Neutrophil (primary cell): ENCODE results near the gene ZNF878.
"Not testable (repeated sequence)": the region's sequence is repeated elsewhere in the genome, so short reads cannot be mapped to it uniquely, and the experiment has no call there.

Source experiments
- H3K27ac ChIP-seq: fragments of 200-600 bp; sonication (generic); 2 replicates; pipeline ENCODE4 v1.5.1; 2016; ENCODE audit warnings: mild to moderate bottlenecking, moderate library complexity
- H3K27me3 ChIP-seq: fragments of 200-600 bp; sonication (generic); 2 replicates; pipeline ENCODE4 v1.6.0; 2016; ENCODE audit warnings: mild to moderate bottlenecking
- H3K36me3 ChIP-seq: fragments of 200-600 bp; sonication (generic); 2 replicates; pipeline ENCODE4 v1.5.1; 2017
- H3K4me1 ChIP-seq, 2 experiments: fragments of 200-600 bp in 1 of 2; sonication (generic) in 1 of 2; 1 replicate in 1 of 2; 2 replicates in 1 of 2; pipeline versions ENCODE4 v1.5.1 to v1.6.1; 2013 to 2016; ENCODE audit warnings: low read depth in 1 of 2, low read length in 1 of 2, mild to moderate bottlenecking in 1 of 2, moderate library complexity in 1 of 2; ENCODE audit not compliant: control insufficient read depth in 1 of 2, insufficient read depth in 1 of 2
- H3K4me3 ChIP-seq, 2 experiments: fragments of 200-600 bp in 1 of 2; sonication (generic) in 1 of 2; 1 replicate in 1 of 2; 2 replicates in 1 of 2; pipeline ENCODE4 v1.5.1; 2013 to 2016; ENCODE audit warnings: low read depth in 1 of 2, low read length in 1 of 2, mild to moderate bottlenecking in 1 of 2, moderate library complexity in 1 of 2
- H3K9me3 ChIP-seq: fragments of 200-600 bp; sonication (generic); 2 replicates; pipeline ENCODE4 v1.5.1; 2016
- CTCF ChIP-seq: fragments of 200-600 bp; sonication (generic); IDR thresholded peaks from 2 replicates; pipeline ENCODE4 v1.5.1; 2016; ENCODE audit warnings: antibody characterized with exemption

The ZNF878 gene

GRCh38 chr19:12092065-12092867, 39.5 kb upstream of the ZNF878 start:
- no peak for TF ChIP-seq CTCF
- no peaks in the 10 kb centered on the region for H3K27me3 ChIP-seq
- H3K36me3 ChIP-seq, result no peaks in the 10 kb centered on the region
- H3K9me3 ChIP-seq, result no peaks in the 10 kb centered on the region
- peak overlapping the region; percentile 73 for H3K27ac ChIP-seq
- H3K4me1 ChIP-seq, result peaks cover 14 to 33% of the 10 kb centered on the region in 2 experiments
- peak overlapping the region; percentile 59 to 71 for H3K4me3 ChIP-seq

- peak; percentile 76 for TF ChIP-seq CTCF
- Histone ChIP-seq H3K9me3 (no peaks in the 10 kb centered on the region), H3K27me3 (no peaks in the 10 kb centered on the region), H3K27ac (no peak overlapping the region), H3K36me3 (no peaks in the 10 kb centered on the region), H3K4me1 (peaks cover 14 to 24% of the 10 kb centered on the region in 2 experiments), H3K4me3 (no peak overlapping the region)
Observed at GRCh38 chr19:12090807-12091206, 38.0 kb upstream of the ZNF878 start.

GRCh38 chr19:12085074-12085818, 32.5 kb upstream of the ZNF878 start:
- no peak for TF ChIP-seq CTCF
- H3K4me1 ChIP-seq, result no peaks in the 10 kb centered on the region
- H3K36me3 ChIP-seq, result no peaks in the 10 kb centered on the region
- H3K27ac ChIP-seq, result no peak overlapping the region
- peaks cover 3% of the 10 kb centered on the region for H3K9me3 ChIP-seq
- no peaks in the 10 kb centered on the region for H3K27me3 ChIP-seq
- H3K4me3 ChIP-seq, result no peak overlapping the region

GRCh38 chr19:12083336-12083735, 30.6 kb upstream of the ZNF878 start:
- H3K4me1 ChIP-seq, H3K36me3 ChIP-seq: not testable (repeated sequence)
- H3K9me3 ChIP-seq, result peaks cover 17% of the 10 kb centered on the region

GRCh38 chr19:12077375-12077774, 24.6 kb upstream of the ZNF878 start:
- no peaks in the 10 kb centered on the region for H3K27me3 ChIP-seq
- no peaks in the 10 kb centered on the region for H3K4me1 ChIP-seq
- H3K36me3 ChIP-seq, result peaks cover 24% of the 10 kb centered on the region
- H3K4me3 ChIP-seq, result no peak overlapping the region
- H3K9me3 ChIP-seq, result peaks cover 72% of the 10 kb centered on the region
- TF ChIP-seq CTCF, result no peak
- H3K27ac ChIP-seq, result no peak overlapping the region

More at GRCh38 chr19:12083336-12083735, 30.6 kb upstream of the ZNF878 start:
- not testable (repeated sequence) for H3K27me3 ChIP-seq, H3K27ac ChIP-seq, H3K4me3 ChIP-seq

- not testable (repeated sequence) for H3K27me3 ChIP-seq, H3K4me1 ChIP-seq, H3K27ac ChIP-seq, H3K4me3 ChIP-seq
- peaks cover 24% of the 10 kb centered on the region for H3K36me3 ChIP-seq
- peaks cover 78% of the 10 kb centered on the region for H3K9me3 ChIP-seq
Observed at GRCh38 chr19:12076331-12076730, 23.6 kb upstream of the ZNF878 start.
